Neural progenitor cell (in vitro differentiated cells): ENCODE data around the gene POPDC2. TPM values are rescaled to one million over a fixed set of nuclear protein-coding genes. Genes with fewer than 3 reads are reported as not detected.

Source experiments
- DNase-seq: peaks from one replicate; pipeline ENCODE4 v3.0.0-alpha.2; 2016; ENCODE audit warnings: low spot score
- H2AFZ ChIP-seq: fragments of 200-600 bp; sonication (generic); replicated peaks from 2 replicates; pipeline ENCODE4 v1.6.1; 2016; ENCODE audit warnings: antibody characterized with exemption
- H3F3A ChIP-seq: fragments of 200-600 bp; sonication (generic); 2 replicates; pipeline ENCODE4 v1.6.1; 2016; ENCODE audit warnings: antibody characterized with exemption, low read depth
- H3K27ac ChIP-seq: fragments of 200-600 bp; sonication (generic); 2 replicates; pipeline ENCODE4 v1.5.1; 2016; ENCODE audit warnings: mild to moderate bottlenecking
- H3K27me3 ChIP-seq: fragments of 200-600 bp; sonication (generic); 2 replicates; pipeline ENCODE4 v1.6.1; 2016; ENCODE audit warnings: mild to moderate bottlenecking, moderate library complexity
- H3K36me3 ChIP-seq: fragments of 200-600 bp; sonication (generic); 2 replicates; pipeline ENCODE4 v1.5.1; 2016
- H3K4me1 ChIP-seq: fragments of 200-600 bp; sonication (generic); 2 replicates; pipeline ENCODE4 v1.6.1; 2016; ENCODE audit warnings: mixed run types
- H3K4me2 ChIP-seq: fragments of 200-600 bp; sonication (generic); 2 replicates; pipeline ENCODE4 v1.6.1; 2016
- H3K4me3 ChIP-seq: fragments of 200-600 bp; sonication (generic); 2 replicates; pipeline ENCODE4 v1.5.1; 2016
- H3K79me2 ChIP-seq: fragments of 200-600 bp; sonication (generic); 2 replicates; pipeline ENCODE4 v1.6.1; 2016; ENCODE audit warnings: low read depth
- H3K9ac ChIP-seq: fragments of 200-600 bp; sonication (generic); 2 replicates; pipeline ENCODE4 v1.6.1; 2016
- H3K9me3 ChIP-seq: fragments of 200-600 bp; sonication (generic); 2 replicates; pipeline ENCODE4 v1.5.1; 2016; ENCODE audit warnings: low read depth
- H4K20me1 ChIP-seq: fragments of 200-600 bp; sonication (generic); 2 replicates; pipeline ENCODE4 v1.6.1; 2016; ENCODE audit warnings: low read depth
- H3K27ac Mint-ChIP-seq: 3 replicates; pipeline ENCODE4 v1.8.0; 2021; ENCODE audit warnings: mixed read lengths
- H3K27me3 Mint-ChIP-seq: 2 replicates; pipeline ENCODE4 v1.8.0; 2022; ENCODE audit warnings: low read depth, mild to moderate bottlenecking, inconsistent platforms, moderate library complexity, mixed read lengths; ENCODE audit not compliant: insufficient read depth
- H3K36me3 Mint-ChIP-seq: 3 replicates; pipeline ENCODE4 v1.8.0; 2021; ENCODE audit warnings: mixed read lengths
- H3K4me1 Mint-ChIP-seq: 3 replicates; pipeline ENCODE4 v1.8.0; 2021; ENCODE audit warnings: mixed read lengths
- H3K4me3 Mint-ChIP-seq: 3 replicates; pipeline ENCODE4 v1.8.0; 2021; ENCODE audit warnings: mild to moderate bottlenecking, moderate library complexity, mixed read lengths
- H3K9me3 Mint-ChIP-seq: 3 replicates; pipeline ENCODE4 v1.8.0; 2020; ENCODE audit warnings: mixed read lengths
- CTCF ChIP-seq: fragments of 200-600 bp; sonication (generic); IDR thresholded peaks from 2 replicates; pipeline ENCODE4 v1.5.1; 2017; ENCODE audit warnings: antibody characterized with exemption, mild to moderate bottlenecking
- EZH2 ChIP-seq: fragments of 200-600 bp; sonication (generic); IDR thresholded peaks from 2 replicates; pipeline ENCODE4 v1.6.1; 2017; ENCODE audit warnings: antibody characterized with exemption, mild to moderate bottlenecking, moderate library complexity
- EZH2phosphoT487 ChIP-seq: fragments of 200-600 bp; sonication (generic); IDR thresholded peaks from 2 replicates; pipeline ENCODE4 v1.6.1; 2017; ENCODE audit warnings: antibody characterized with exemption
- total RNA-seq: library from RNA; depleted of rRNA; stranded (reverse); fragments of >200 nt; gene quantifications from 2 replicates; pipeline ENCODE4 v1.2.3, GENCODE V29; 2015; ENCODE audit warnings: low replicate concordance

POPDC2 gene
- total RNA-seq, 1 donor from 2014 or later, result 0.95 TPM

DNA sequence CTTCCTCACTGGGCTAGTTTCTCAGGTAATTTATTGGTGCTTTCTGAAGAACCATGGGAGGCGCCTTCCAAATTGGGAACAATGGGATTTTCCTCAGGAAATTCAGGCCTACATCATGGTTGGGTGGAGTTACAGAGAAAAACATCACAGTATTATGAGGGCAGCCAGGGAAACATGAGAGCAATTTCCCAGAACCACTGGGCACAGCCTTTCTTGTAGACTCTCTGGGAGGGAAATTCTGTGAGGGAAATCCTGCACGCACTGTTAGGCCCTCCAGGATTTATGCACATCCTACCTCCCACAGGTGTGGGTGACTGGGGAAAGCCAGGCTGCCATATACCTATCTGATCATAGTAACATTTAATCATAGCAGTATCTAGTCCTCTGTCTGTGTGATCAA lies 13.2 kb downstream of the POPDC2 start:
- H3K27ac ChIP-seq, result no peak overlapping the region
- Mint-ChIP-seq H3K4me1 (peaks cover 10% of the 10 kb centered on the region), H3K9me3 (no peaks in the 10 kb centered on the region), H3K36me3 (no peaks in the 10 kb centered on the region), H3K27ac (no peak overlapping the region), H3K4me3 (no peak overlapping the region), H3K27me3 (peaks cover 3% of the 10 kb centered on the region)
- H3K36me3 ChIP-seq, result no peaks in the 10 kb centered on the region
- peak overlapping the region; percentile 36 for H2AFZ ChIP-seq
- DNase-seq, result no peak
- no peak overlapping the region for H3K4me3 ChIP-seq
- H3K27me3 ChIP-seq, result no peaks in the 10 kb centered on the region
- no peaks in the 10 kb centered on the region for H3K79me2 ChIP-seq
- H3F3A ChIP-seq, result no peaks in the 10 kb centered on the region
- peak overlapping the region; percentile 26 for H3K4me2 ChIP-seq
- H3K9me3 ChIP-seq, result no peaks in the 10 kb centered on the region
- H4K20me1 ChIP-seq, result no peaks in the 10 kb centered on the region
- no peak for TF ChIP-seq CTCF
- H3K9ac ChIP-seq, result no peak overlapping the region
- H3K4me1 ChIP-seq, result peaks cover 28% of the 10 kb centered on the region

- Histone ChIP-seq H4K20me1 (no peaks in the 10 kb centered on the region), H3K9ac (no peak overlapping the region), H3K9me3 (no peaks in the 10 kb centered on the region), H2AFZ (no peak overlapping the region), H3K36me3 (no peaks in the 10 kb centered on the region), H3K4me3 (no peak overlapping the region), H3K4me1 (peaks cover 28% of the 10 kb centered on the region), H3K27ac (no peak overlapping the region), H3F3A (no peaks in the 10 kb centered on the region), H3K79me2 (no peaks in the 10 kb centered on the region), H3K27me3 (no peaks in the 10 kb centered on the region), H3K4me2 (no peak overlapping the region)
- Mint-ChIP-seq H3K27ac (no peak overlapping the region), H3K4me3 (no peak overlapping the region), H3K27me3 (peaks cover 5% of the 10 kb centered on the region), H3K36me3 (no peaks in the 10 kb centered on the region), H3K9me3 (no peaks in the 10 kb centered on the region), H3K4me1 (peaks cover 10% of the 10 kb centered on the region)
- no peak for TF ChIP-seq EZH2
- TF ChIP-seq EZH2phosphoT487, result no peak
- TF ChIP-seq CTCF, result no peak
- DNase-seq, result no peak
Measured at GRCh38 chr3:119645813-119646212, 14.6 kb downstream of the POPDC2 start.

DNA sequence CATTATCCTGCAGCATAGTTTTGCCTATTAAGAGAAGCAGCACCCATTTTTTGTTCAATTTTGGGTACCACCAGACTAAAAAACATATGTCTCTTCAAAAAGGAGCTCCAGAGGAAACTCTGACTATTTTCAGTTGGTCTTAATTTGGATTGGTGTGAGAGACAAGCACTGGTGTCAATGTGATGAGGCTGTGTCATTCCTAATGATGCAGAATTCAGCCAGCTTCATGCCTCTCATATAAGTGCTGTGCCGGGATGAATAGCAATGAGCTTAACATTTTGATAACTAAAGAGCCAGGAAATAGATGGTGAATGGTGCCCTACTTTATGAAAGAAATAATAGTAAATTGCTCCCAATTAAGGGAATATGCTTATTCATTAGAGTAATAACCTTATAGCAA lies 15.9 kb downstream of the POPDC2 start:
- Mint-ChIP-seq H3K4me1 (peaks cover 10% of the 10 kb centered on the region), H3K36me3 (no peaks in the 10 kb centered on the region), H3K27ac (no peak overlapping the region), H3K4me3 (no peak overlapping the region), H3K9me3 (no peaks in the 10 kb centered on the region), H3K27me3 (peaks cover 5% of the 10 kb centered on the region)
- H3K4me2 ChIP-seq, result no peak overlapping the region
- H3K4me1 ChIP-seq, result peaks cover 28% of the 10 kb centered on the region
- no peak overlapping the region for H3K4me3 ChIP-seq
- no peaks in the 10 kb centered on the region for H3F3A ChIP-seq
- H3K79me2 ChIP-seq, result no peaks in the 10 kb centered on the region
- DNase-seq, result no peak
- H3K27me3 ChIP-seq, result no peaks in the 10 kb centered on the region
- no peaks in the 10 kb centered on the region for H4K20me1 ChIP-seq
- H3K9ac ChIP-seq, result no peak overlapping the region
- H2AFZ ChIP-seq, result no peak overlapping the region
- H3K36me3 ChIP-seq, result no peaks in the 10 kb centered on the region
- no peaks in the 10 kb centered on the region for H3K9me3 ChIP-seq
- H3K27ac ChIP-seq, result no peak overlapping the region
- no peak for TF ChIP-seq EZH2phosphoT487

GRCh38 chr3:119643528-119643927 lies 16.9 kb downstream of the POPDC2 start:
- peak overlapping the region; percentile 58 for H2AFZ ChIP-seq

More at GRCh38 chr3:119643528-119643927, 16.9 kb downstream of the POPDC2 start:
- Histone ChIP-seq H3K4me2 (no peak overlapping the region), H3K4me3 (no peak overlapping the region), H3K27me3 (no peaks in the 10 kb centered on the region), H3K36me3 (no peaks in the 10 kb centered on the region), H3K9ac (no peak overlapping the region), H3K79me2 (no peaks in the 10 kb centered on the region), H3K27ac (no peak overlapping the region), H3F3A (no peaks in the 10 kb centered on the region), H3K4me1 (peaks cover 28% of the 10 kb centered on the region), H3K9me3 (no peaks in the 10 kb centered on the region), H4K20me1 (no peaks in the 10 kb centered on the region)
- Mint-ChIP-seq H3K36me3 (no peaks in the 10 kb centered on the region), H3K9me3 (no peaks in the 10 kb centered on the region), H3K27me3 (peaks cover 5% of the 10 kb centered on the region), H3K4me3 (no peak overlapping the region), H3K27ac (no peak overlapping the region), H3K4me1 (peaks cover 14% of the 10 kb centered on the region)
- TF ChIP-seq EZH2 (no peak), CTCF (no peak), EZH2phosphoT487 (no peak)
- DNase-seq, result no peak
